HG02981 (cell line): ENCODE data around the gene GAS2.

Source experiments
- ATAC-seq: cut with Tn5 transposase; IDR thresholded peaks from one replicate; pipeline ENCODE4 v1.9.1; 2021; ENCODE audit warnings: mild to moderate bottlenecking, moderate library complexity; ENCODE audit not compliant: unreplicated experiment

GAS2 gene

DNA sequence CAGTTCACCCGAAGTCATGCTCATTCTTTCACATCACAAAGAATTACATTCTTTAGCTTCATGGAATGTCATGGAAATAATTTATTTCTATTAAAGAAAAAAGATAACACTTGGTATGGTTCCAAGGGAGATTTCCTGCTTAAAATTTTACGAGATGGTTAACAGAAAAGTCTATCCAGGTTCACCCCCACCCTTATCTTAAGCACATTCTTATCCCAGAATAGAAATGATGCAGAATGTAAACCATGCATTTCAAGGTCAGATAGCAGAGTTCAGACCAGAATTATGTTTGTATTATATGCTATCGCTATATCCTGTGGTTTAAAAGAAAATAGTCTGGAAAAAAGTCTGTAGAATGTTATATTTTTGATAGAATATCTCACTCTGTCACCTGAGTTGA, 58.7 kb downstream of the GAS2 start:
- ATAC-seq = no peak

DNA sequence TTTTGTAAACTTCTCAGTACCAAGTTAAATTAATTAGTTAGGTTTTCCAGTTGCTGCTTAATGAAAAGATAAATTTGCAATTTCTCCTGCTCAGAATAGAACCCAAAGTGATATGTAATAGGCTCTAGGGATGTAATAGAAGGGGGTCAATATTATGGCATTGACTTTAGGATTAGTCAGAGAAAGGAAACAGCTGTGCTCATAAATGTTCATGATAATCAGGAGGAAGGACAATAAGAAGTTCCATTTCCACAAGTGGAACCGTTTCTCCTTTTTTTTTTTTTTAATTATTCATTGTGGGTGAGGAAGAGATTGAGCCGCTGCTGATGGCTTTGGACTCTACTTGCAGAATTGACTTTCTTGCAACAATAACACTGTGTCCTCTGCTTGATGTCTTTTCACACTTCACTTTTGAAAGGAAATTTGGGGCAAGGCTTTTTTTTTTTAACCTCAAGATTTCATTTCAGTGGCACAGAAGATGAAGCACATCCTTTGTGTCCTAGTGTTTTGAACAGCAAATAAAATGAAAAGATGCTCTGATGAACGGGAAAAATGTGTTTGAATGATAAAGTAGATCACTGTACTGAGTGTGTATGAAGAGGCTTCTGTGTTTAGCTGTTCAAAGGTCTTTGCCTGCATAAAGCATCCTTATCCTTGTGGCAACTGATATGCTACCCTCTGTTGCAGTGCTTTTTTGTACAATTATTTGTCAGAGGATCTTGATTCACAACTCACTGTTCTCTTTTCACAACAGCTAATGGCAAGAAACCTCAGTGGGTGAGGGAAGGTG, 62.4 kb downstream of the GAS2 start:
- no peak for ATAC-seq

DNA sequence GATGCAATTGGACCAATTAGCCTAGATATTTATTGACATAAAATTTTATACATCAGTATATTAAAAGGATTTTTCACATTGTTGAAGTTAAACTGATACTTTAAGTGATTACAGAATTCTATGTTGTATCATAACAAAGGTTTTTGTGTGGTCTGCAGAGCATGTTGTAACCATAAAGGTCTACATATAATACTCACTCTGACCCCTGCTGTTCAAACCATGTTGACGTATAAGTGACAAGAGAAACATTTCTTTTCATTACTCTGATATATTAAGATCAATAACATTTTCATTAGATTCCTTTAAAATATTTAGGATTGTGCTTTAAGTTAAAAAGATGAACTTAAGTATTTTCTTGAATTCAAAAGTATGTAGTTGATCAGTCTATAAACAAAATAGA, 63.9 kb downstream of the GAS2 start:
- ATAC-seq = no peak

DNA sequence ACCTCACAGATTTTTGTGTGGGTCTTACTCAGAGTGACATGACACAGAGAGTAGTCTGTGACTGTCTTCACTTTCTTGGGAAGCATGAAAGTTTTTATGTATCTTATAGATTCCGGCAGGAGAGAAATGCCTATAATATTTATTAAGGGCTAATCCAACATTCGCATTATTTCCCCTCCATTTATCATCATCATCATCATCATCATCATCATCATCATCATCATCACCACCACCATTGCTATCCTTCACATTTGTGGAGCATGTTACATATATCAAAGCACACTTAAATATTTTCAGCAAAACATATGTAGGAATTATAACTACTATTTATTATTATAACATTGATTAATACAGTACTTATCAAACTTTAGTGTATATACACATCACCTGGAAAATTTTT, 66.2 kb downstream of the GAS2 start:
- ATAC-seq = no peak

DNA sequence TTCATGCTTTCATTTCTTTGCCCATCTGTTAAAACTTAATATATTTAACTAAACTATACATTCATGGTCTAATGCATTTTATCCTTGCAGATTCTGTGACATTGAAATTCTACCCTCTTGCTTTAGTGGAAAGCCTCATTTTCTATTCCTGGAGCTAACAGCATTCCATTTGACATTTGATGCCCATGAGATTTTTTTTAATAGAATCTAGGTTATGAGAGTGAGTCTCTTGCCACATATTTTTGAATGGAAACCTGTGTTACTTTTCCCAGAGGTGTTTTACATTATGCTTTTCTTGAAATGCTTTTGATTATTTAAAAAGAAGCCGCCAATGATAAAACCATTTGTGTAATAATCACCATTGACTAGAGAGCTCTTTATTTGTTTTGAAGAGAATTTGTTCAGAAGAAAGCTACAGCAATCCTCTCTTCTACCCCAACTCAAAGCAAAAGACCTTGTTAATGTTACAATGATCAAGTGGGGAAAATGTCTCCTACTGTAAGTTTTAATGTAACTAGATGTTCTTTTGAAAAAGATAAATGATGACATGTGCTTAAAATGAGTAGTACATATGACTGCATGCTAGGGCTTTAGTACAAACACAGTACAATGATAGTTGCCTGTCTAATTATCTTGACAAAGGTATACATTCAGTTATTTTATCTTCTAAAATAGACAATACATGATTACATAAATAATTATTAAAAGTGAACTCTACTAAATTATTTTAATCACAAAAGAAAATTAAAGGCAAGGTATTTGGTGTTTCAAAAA, 67.3 kb downstream of the GAS2 start:
- ATAC-seq = no peak

DNA sequence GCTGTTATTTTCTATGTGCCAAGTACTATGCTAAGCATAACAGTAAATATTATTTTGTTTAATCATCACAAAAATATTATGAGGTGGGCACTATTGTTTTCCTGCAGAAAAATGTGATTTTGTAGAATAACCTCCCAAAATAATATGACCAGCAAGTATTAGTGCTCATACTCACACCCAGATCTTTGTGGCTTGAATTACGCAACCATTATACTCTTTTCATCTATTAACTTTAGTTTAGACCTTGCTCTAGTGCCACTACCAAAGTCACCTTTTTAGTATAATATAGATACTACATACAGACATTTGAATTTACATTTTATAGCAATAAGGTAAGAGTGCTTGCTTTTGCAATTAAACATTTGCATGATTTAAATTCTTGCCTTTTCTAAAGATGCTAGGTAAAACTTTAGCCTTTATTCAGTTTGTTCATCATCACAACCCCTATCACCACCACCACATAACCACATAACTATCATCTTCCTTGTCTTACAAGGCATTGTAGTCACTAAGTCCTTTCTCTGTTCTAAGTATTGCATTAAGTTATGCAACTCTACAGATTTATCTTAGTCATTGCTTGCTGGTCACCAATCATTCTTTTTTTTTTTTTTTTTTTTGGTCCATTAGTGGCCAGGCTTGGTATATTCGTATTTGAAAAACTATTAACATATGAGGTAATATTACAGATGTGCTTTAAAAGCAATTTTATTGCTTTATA, 68.4 kb downstream of the GAS2 start:
- no peak for ATAC-seq

DNA sequence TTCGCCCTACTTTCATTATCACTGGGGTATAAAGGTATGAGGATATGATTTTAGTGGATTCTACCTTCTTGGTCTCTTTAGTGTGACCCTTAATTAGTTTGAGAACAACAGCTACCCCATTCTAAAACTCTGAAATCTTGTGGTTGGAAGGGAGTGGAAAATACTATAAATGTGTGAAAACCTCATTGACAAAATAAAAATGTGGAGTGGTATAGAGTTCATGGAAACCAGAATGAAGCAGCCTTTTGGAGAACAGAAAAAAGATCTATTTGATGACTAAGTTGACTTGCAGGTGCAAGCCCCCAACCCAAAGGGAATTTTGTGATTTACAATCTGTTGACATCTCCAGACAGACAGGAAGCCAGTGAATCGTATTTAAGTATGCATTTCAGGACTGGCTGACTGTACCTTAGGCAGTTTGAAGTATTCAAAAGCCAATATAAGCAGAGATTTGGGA, 75.8 kb downstream of the GAS2 start:
- ATAC-seq = no peak

DNA sequence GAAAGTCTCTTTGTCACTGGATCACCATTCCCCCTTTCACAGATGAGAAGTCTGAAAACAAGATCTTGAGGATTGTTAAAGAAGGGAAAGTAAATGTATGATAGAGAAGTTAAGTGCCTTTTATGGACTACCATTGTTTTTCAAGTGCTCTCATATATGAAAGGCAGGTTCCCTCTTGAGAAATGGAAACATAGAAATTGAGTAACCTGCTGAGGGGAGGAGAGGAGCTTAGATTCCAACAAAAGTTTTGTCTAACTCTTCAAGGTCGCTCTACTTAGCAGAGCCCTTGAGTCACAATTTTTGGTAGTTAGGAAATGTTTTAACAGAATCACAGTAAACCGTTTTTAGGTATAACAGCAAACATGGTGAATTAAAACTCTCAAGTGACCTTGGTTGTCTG, 83.1 kb downstream of the GAS2 start:
- ATAC-seq = no peak

DNA sequence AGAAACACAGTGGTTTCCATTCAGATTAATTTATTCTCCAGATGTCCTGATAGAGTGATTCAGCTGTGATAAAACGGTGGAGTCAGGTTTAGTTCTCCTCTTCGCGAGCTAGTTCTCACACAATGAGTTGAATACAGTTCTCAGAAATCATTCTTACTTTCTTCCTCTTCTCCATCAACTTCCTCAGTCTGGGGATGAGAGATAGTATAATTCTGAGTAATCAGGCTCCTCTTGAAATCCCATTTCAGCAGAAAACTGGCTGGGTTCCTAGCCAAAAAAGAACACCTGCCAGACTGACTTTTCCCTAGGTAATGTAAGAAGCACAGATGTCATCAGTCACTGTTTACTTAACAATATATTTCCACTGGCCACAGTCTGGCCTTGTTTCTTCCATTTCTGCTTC, 86.5 kb downstream of the GAS2 start:
- no peak for ATAC-seq

DNA sequence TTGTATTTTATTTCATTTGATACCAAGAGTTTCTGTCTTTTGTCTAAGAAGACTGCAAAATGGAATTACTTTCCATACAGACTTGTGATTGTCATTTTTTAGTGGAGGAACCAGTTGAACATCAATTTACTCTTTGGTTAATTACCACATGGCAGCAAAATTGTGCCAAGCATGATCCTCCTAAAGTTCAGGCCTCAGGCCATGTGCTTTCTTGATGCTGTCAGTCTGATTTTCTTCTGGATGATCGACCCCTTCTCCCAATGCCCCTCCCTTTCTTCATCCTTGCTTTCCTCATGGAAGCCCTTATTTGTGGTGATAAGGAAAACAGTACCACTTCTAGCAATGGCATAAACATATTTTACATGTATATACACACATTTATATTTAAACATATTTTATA, 87.0 kb downstream of the GAS2 start:
- ATAC-seq = no peak

DNA sequence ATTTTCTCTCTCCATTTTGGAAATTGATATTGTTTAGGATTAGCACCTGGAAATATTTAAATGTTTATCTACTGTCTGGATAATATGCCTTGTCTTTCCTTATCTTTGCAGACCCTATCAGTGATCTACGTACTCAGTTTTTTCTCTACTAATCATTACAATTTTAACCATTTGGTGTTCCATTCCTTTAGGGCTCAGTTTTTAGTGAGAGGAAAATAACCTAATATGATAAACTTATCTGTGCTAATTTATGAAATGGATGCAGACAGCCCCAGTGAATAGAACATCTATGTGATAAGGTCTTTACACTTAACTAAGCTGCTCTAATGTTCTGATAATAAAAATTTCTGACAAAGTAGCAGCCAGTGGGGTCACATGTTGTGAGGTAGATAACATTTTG, 94.7 kb downstream of the GAS2 start:
- ATAC-seq = no peak

DNA sequence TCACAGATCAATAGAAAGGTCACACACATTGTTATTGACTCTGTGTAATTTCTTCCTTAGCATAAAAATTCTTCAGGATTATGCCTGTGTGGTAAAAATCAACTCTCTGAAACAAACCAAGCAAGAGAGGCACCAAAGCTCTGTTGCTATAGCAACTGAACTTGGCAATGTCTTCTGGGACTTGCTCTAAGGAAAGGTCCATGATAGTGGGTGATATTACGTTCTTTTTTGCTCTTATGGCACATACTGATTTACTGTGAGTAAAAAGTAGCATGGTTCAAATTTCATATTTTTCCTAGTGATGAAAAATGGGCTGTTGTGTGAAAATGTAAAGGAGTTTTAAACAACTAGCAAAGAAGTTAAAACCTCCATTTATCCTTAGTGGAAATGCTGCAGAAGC, 96.8 kb downstream of the GAS2 start:
- ATAC-seq = no peak

DNA sequence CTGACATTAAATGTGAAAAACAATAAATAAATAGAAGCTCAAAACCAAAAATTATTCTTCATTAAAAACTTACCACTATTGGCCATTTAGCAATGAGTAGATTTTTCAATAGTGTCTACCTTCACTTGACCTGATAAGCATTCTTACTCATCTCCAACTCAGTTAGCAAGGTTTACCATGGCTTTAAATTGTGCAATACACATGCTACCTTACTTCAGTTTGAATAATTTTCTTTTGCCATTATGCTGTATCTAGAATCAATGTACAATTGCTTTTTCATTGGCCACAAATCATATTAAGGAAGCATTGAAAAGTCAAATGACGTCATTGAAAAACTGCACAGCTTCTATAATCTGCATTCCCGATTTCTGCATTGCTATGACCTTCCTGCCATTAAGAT, 98.3 kb downstream of the GAS2 start:
- no peak for ATAC-seq

DNA sequence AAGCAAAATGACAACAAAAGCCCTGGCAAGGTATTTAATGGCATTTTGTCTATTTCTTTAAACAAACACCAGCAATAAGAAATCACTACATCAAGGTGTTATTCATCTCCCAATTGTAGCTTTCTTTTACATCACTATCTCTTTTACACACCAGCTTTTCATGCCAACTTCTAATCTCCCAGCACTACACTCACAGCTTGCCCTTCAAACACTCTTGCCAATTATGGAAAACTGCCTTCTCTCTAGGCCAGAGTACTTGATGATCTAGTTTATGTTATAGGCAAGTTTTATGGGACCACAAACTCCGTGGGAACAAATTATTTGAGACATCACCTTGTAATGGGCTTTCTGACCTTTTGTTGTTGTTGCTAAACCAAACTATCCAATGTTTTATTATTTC, 101.9 kb downstream of the GAS2 start:
- no peak for ATAC-seq

DNA sequence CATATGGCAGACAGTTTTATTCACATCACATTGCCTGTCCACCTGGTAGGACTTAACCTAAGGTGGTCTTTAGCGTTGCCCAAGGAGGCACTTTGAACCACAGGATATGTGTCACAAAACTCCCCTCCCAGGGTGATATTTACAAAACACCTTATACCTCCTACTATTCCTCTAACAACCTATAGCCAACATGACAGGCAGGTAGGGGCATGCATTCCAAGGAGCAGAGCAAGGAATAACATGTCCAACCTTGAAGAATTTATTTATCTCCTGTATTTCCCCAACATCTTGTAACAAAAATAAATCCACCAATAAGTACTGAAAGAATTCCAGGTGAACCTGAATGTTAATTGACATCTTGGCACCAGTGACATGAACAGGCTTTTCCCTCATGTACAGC, 102.7 kb downstream of the GAS2 start:
- ATAC-seq = no peak

DNA sequence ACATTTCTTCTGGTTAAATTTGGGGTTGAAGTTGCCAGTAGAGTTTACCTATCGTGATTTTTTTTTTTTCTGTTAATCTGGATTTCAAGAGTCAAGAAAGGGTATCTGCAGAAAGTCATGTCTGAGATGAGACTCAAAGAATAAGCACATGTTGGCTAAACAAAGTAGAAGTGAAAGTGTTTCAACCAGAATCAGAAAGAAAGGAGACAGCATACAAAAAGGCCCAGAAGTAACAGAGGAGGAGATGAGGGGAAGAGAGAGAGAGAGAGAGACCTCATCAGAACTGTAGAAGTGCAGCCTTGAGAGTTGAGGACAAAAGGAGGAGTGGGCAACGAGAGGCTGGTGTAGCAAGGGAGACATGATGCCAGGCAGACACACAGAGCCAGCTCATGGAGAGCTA, 108.3 kb downstream of the GAS2 start:
- ATAC-seq = peak; percentile 66

DNA sequence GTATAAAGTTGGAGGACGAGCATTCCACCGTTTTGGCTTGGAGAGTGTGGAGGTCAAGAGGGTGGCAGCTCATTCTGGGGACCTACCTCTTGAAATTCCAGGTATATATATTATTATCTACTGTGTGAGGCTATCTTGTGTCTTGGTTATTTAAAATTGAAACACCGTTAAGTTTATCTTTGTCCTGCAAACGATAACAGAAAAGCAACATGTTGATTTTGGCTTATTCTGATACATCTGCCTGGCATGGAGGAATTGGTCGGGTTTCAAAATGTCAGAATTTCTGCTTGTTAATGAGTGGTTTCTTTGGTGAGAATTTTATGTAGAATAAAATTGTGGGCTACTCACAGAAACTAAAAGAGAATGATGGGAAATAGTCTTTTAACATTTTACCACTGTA, 108.8 kb downstream of the GAS2 start:
- no peak for ATAC-seq

DNA sequence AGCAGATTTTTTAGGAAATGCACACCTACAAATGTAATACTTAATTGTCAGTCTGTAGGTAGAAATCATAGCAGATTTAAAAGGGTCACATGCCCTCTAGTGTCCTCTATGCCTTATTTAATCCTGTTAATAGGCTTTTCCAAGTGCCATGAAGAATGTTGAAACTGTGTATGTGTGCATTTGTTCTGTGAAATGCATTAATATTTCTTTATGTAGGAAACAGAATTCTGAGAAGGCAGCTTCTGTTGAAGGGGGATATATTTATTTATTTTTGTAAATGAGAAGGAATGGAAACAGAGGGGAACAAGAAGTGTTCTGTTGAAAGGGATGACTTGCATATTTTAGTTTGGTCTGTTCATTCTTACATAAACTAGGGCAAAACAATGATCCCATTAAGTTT, 112.2 kb downstream of the GAS2 start:
- no peak for ATAC-seq

DNA sequence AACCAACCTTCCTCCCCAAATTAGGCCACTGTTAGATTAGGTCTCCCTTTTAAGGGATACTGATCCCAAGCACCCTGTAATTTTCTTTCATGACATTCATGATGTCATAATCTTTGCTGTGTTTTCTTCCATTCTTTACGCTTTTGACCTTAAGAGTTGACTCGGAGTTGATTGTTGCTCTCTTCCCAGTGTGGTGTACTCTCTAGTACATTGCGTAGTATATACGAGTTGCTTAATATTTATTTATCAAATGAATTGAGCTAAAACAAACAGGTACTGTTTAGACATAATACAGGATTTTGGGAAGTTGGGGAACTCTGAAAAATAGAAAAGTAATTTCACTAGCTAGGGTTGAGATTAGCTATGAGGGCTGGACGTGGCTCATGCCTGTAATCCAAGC, 113.4 kb downstream of the GAS2 start:
- no peak for ATAC-seq

DNA sequence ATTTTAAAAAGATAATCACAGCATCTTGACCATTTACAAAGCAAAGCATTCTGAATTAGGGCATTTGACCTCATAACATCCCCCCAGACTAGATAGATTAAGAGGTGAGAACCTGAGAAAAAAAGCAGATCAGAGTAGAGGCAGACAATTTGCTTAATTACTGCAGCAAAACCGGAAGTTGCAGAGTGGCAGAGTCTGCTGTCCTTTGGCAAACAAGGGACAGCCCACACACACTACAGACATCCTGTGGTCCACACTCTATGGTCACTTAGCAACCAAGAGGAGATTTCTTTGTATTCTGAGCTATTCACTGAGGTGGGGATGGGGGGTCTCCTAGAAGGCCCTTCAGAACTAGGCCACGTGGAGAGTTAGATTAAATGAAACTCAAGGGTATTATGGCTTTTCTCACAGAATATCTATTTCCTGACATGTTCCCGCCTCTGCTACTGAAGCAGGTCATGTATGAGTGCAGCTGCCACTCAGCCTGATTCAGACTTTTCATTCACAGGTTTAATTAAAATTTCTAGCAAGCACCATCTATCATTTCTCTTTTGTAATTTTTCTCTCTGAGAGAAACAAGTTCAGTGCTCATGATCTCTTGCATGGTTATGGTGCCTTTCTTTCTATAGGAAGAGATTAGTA, 114.7 kb downstream of the GAS2 start:
- ATAC-seq = peak; percentile 95

DNA sequence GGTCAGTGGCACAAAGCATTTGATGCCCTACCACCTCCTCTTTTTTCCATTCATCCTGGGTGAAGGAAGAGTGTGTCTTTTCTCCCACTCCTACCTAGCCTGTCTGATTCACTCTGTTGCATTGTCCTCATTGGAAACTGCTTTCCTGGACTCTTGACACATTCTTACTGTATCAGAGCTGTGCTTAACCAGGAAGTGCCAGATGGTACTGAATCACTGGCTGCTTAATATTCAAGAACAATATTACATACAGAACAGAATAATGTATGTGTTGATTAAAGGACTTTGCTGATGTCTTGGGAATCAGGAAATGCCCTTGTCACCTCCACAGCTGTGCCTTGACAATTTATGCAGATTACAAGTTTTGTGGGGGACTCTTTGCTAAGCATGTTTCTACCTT, 118.8 kb downstream of the GAS2 start:
- no peak for ATAC-seq
